GM12875 (cell line): ENCODE data around the gene TMEM132D.

Experiments
- H3K4me3 ChIP-seq: one replicate; pipeline ENCODE4 v1.5.1; 2011; ENCODE audit warnings: low read depth, low read length, control low read depth
- TF ChIP-seq, protein P1 (sequence below): IDR thresholded peaks from 2 replicates; pipeline ENCODE4 v1.5.1; 2011; ENCODE audit warnings: low read depth, mild to moderate bottlenecking, control low read depth, inconsistent platforms, low read length, moderate library complexity, borderline replicate concordance; ENCODE audit not compliant: insufficient read depth

The TMEM132D gene

DNA sequence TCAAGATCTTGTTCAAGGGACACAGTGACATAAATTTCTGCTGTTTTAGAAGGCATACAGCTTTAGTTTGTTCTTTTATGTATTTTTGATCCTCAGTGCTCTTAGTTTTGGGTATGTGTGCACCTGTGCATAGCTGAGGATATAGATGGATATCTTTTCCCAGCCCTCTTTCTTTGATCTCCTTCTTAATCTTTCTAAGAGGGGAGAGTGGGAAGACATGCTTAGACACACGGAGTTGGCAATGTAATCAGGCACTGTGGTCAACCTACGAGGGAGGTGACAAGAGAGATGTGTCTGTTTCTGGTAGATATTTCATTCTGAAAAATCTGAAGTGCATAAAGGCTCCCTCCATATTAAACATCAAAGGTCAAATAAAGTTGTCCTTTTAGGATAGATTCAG, 340.6 kb downstream of the TMEM132D start:
- H3K4me3 ChIP-seq: no peak overlapping the region
- TF ChIP-seq, protein P1, sequence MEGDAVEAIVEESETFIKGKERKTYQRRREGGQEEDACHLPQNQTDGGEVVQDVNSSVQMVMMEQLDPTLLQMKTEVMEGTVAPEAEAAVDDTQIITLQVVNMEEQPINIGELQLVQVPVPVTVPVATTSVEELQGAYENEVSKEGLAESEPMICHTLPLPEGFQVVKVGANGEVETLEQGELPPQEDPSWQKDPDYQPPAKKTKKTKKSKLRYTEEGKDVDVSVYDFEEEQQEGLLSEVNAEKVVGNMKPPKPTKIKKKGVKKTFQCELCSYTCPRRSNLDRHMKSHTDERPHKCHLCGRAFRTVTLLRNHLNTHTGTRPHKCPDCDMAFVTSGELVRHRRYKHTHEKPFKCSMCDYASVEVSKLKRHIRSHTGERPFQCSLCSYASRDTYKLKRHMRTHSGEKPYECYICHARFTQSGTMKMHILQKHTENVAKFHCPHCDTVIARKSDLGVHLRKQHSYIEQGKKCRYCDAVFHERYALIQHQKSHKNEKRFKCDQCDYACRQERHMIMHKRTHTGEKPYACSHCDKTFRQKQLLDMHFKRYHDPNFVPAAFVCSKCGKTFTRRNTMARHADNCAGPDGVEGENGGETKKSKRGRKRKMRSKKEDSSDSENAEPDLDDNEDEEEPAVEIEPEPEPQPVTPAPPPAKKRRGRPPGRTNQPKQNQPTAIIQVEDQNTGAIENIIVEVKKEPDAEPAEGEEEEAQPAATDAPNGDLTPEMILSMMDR: no peak

DNA sequence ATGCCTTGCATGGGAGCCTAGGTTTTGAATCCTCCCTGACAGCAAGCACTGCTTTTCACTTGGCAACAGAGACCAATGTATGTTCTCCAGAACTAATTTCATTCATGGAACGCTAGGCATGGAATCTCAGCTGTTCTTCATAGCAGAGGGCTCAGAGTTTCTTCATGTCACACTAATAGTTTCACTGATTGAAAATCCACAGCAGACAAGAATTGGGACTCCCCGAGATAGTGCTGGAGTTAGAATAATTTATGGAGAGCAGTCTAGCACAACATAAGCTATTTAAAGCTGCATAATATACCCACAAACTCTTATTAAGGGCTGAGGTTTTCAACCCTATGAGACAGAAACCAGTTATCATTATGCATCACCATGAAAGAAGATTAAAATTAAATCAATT, 342.5 kb downstream of the TMEM132D start:
- no peak overlapping the region for H3K4me3 ChIP-seq
- TF ChIP-seq, protein P1: no peak

DNA sequence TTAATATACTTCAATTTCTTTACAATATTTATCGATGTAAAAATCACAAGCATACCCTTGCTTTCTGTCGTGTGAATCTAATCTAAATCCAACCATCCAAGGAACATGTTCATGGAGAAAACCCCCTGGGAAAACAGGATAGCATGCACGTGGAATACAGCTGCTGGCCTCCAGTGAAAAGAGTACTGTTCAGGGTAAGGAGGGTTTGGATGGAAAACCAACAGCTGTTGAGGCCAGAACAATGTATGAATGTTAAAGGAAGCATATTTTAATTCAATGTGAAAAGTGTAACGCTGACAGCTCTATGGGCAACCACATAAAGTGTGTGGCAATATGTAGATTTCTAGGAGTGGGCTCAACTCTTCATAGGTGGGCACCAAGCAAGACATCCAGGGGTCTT, 344.0 kb downstream of the TMEM132D start:
- TF ChIP-seq, protein P1: no peak

DNA sequence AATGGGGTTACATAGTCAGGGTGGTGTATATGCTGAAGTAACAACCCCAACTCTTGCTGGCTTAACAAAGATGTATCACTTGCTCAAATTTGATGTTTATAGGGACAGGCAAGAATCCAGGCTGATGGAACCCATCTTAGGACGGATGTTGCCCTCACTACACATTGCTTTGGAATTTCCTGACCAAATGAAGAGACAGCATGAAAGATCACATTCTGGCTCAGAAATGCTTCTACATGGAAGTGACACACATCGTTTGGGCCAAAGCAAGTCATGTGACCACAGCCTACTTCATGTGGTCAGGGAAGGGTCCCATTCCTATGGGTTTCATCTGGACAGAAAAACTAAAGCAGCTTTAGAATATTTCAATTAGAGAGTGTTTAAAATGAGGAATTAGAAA, 345.8 kb downstream of the TMEM132D start:
- TF ChIP-seq, protein P1: no peak
- no peak overlapping the region for H3K4me3 ChIP-seq

More for the DNA sequence above, 344.0 kb downstream of the TMEM132D start:
- no peak overlapping the region for H3K4me3 ChIP-seq

DNA sequence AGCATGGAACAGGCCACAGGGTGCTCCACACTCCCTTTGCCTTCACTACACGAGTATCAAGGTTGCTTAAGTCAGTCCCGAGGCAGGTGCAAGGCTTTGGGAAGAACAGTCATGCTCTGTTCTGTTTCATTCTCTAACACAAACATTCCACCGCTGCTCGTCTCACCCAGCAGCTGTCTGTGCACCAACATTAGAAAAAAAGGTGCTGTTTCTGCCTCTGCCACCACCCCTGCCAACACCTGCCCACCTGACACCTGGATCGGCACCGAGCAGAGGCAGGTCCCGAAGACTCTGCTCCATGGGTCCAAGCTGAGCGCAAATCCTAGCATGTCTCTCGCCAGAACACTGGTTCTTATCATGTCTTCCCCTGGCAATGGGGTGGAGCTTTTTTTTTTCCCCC, 347.7 kb downstream of the TMEM132D start:
- no peak overlapping the region for H3K4me3 ChIP-seq
- TF ChIP-seq, protein P1: no peak

DNA sequence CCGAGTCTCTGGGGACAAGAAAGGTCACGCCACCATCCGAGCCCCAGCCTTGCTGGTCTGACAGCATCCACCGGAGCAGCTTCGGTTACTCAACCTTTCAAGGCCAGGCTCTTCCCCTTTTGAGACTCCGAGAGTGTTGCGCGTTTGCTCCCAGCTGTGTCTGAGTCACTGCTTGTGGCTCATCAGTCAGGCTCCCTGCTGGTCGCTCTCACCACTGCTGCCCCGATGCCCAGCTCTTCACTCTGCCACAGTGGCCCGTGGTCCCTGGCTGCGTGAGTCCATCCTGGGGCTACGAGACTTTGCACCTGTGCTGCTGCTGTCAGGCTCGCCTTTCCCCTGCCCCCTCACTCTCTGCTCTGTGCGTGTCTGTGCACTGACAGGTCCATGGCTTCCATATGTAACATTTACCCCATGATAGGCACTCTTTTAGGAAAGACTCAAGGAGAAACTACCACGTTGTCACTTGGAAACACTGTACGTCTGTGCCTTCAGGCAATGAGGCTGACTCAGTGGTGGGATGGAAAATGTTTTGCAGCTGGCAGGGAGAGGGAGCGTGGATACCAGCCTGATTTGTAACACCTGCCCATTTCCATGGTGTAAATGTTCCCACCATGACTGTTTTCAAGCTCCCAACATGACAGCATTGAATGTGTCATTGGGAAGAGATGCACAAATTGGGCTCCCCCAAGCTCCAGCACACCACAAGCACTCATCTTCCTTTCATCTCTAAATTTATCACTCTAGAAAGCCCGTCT, 350.7 kb downstream of the TMEM132D start:
- TF ChIP-seq, protein P1: no peak
- H3K4me3 ChIP-seq: no peak overlapping the region

DNA sequence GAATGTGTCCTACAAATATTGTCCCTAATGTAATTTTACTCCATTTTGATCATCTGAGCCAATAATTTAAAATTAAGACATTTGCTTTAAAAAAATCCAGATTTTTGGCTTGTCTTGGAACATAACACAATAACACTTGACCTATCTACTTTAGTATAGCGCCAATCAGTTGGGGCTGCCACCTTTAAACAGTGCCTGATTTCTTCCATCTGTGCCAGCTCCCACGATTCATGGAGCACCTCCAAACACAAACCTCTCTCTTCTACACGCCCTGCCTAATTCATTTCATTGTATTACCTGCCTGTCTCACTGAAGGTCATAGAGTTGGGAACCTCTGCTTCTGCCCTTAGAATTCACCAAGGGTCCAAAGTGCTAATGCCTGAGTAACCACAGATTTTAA, 352.4 kb downstream of the TMEM132D start:
- no peak overlapping the region for H3K4me3 ChIP-seq
- TF ChIP-seq, protein P1: no peak
